Measurements from ENCODE around the gene LMF1.
"Not testable (repeated sequence)": the region's sequence is repeated elsewhere in the genome, so short reads cannot be mapped to it uniquely, and the experiment has no call there.

LMF1 gene

DNA sequence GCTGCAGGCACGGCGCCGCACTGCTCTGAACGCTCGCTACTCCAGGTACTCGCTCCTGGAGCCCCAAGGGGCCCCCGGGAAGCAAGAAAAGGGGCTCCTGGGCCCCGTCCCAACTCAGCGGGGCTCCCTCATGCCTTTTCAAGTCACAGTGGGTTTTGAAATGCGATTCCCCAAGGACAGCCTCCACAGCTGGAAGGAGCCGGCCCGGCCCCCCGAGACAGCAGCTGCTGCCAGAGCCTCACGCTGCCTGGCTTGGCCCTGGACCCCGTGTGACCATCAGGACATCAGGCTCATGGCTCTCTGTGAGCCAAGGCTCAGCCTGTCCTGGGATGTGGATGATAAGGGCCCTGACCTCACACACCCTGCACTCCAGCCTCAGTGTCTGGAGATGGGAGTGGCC is 80.6 kb downstream of the LMF1 start:
- DNase-seq = no peak

DNA sequence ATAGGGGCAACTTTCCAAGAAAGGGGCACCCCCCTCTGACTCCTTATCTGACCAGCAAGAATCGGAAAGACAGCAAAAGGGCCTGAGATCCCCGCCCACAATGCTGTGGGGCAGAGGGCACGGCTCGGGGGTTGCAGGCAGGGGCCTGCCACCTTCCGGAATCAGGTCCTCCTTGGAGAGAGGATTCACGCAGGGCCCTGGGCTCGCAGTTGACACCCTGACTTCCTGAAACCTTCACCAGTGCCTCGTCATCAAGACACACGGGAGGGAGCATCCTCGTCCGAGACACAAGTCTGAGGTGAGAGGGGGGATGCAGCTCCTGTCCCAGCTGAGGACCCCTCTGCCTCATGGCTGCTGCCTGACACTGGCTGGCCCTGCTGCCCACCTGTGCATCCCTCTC is 81.2 kb downstream of the LMF1 start:
- DNase-seq = no peak

- no peak for DNase-seq
These were observed 81.7 kb downstream of the LMF1 start for GRCh38 chr16:888901-889570.

DNA sequence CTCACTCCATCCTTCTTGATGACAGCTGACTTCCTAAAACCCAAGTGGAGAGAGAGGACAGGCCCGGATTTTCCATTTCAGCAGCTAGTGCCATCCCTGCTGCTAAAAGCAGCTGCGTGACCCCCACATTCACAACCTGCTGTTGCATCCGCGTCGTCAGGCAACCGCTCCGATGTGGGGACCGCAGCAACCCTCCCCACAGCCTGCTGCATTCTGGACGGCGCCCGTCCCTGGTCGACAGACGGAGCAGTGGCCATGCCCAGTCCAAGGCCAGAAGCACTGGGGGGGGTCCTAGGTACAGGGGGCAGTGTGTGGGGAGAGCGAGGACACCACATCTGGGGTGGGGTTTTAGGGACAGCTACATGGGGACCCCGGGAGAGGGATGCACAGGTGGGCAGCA is 82.3 kb downstream of the LMF1 start:
- not testable (repeated sequence) for DNase-seq

DNA sequence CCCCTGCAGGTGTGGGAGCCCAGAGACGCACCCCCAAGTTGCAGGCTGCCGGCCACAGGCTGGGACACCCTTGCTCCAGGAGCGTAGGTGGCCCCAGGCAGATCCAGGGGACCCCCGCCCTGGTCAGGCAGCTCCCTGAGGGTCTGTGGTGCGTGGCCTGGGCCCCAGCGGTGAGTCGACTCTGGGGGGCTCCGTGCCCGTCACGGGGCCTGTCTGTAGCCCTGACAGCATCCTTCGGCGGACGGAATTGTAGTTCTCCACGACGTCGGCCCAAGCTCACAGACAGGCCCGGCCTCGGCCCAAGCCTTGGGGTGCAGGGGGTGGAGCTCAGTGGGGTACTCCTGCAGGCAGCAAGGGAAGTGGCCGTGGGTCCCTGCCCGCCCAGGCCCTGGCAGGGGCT is 82.9 kb downstream of the LMF1 start:
- no peak for DNase-seq

- DNase-seq = no peak
These were observed 83.7 kb downstream of the LMF1 start for GRCh38 chr16:886802-887731.

DNA sequence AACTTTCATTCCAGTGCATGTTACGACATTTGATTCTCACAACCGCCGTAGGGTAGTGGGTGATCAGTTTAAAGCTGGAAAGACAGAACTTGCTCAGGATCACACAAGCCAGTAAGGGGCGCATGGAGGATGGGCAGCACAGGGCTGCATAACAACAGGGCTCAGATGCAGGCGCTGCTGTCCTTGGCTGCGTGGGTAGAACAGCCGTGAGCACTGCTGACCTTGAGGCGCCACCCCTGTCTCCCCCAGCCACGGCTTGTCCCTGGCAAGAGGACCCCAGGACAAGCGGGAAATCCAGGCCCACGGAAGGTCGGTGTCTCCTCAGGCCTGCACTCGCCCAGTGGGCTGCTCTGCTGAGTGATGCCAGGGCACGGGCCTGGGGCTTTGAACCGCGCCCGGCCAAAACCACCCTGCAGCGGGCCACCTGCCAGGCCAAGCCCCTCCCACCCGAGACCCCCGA is 84.7 kb downstream of the LMF1 start:
- no peak for DNase-seq

DNA sequence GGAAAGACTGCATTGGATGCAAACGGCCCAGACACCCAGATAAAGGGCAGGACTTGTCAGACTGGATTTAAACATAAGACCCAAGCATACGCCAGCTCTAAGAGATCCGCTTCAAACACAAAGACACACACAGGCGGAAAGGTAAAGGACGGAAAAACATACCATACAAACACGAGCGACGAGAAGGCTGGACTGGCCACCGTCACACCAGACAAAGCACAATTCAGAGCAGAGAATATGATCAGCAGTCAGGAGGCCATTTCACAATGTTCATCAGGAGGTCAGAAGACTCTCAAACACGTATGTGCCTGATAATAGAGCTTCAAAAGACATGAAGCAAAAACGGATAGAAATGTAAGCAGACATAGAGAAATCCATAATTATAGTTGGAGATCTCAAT is 85.4 kb downstream of the LMF1 start:
- no peak for DNase-seq

- DNase-seq = no peak
These were observed 86.6 kb downstream of the LMF1 start for GRCh38 chr16:884232-884631.

GRCh38 chr16:883781-884180 is 87.0 kb downstream of the LMF1 start:
- DNase-seq = no peak

GRCh38 chr16:883340-883739 is 87.4 kb downstream of the LMF1 start:
- DNase-seq = no peak

DNA sequence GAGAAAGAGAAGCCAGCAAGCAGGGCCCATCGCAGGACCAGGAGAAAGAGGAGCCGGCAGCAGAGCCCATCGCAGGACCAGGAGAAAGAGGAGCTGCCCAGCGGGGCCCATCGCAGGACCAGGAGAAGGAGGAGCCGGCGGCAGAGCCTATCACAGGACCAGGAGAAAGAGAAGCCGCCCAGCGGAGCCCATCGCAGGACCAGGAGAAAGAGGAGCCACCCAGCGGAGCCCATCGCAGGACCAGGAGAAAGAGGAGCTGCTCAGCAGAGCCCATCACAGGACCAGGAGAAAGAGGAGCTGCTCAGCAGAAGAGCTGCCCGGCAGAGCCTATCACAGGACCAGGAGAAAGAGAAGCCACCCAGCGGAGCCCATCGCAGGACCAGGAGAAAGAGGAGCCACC is 88.1 kb downstream of the LMF1 start:
- DNase-seq = not testable (repeated sequence)

GRCh38 chr16:882256-882655 is 88.5 kb downstream of the LMF1 start:
- no peak for DNase-seq

- DNase-seq = no peak
These were observed 89.3 kb downstream of the LMF1 start for GRCh38 chr16:881219-882097.

GRCh38 chr16:880471-881171 is 90.2 kb downstream of the LMF1 start:
- DNase-seq = no peak

DNA sequence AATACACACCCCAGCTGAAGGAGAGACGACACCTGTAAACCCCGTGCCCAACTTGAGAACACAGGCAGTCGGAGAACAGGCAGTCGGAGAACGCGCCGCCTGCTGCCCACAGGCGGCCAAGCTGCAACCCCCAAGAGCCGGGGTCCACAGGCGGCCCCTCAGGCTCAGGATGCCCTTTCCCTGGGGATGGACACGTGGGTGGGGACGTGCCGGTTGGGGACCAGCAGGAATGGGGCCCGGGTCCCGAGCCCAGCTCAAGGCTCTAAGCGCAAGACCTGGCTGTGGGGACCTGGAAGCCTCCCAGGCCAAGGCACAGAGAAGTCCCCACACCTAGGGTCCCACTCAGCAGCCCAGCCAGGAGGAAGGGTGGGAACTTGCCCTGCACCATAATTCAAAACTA is 90.8 kb downstream of the LMF1 start:
- DNase-seq = no peak

DNA sequence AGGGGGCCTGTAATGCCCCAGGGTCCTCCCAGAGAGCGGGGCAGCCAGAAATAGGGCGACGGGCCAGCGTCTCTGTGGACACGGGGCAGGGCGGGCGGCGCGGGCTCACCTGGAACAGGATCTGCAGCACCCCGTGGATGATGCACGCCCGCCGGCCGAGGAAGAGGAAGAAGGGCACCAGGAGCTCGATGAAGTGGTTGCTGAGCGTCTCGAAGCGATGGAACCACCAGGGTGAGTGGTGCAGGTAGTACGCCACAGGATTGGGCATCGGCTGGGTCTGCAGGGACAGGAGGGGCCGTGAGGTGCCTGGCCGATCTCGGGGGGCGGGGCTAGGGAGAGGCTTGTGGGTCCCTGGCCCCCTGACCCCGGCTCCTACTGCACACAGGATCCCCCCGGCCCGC is 91.3 kb downstream of the LMF1 start:
- no peak for DNase-seq

DNA sequence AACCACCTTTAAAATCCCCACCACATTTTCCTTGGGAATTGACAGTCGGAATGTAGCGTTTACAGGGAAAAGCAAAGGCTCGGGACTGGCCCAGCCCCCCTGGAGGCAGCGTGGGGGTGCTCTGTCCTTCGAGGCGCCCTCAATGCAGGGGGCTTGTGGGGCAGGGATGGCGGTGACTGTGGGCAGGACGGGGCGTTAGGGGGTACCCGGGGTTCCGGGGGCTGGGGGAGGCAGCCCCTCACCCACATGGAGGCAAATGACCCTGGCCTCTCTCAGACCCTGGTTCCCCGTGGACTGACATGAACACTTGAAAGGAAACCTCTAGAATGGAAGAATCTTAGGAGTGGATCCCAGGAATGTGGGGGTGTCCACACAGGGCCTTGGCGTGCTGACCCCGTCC is 91.9 kb downstream of the LMF1 start:
- no peak for DNase-seq

- no peak for DNase-seq
These were observed 92.6 kb downstream of the LMF1 start for GRCh38 chr16:878072-878784.

GRCh38 chr16:877242-878071 is 93.3 kb downstream of the LMF1 start:
- no peak for DNase-seq
